HepG2 (cell line): Measurements from ENCODE around the gene RAB17. TPM values are rescaled to one million over a fixed set of nuclear protein-coding genes. Genes with fewer than 3 reads are reported as not detected.

Experiments
- ATAC-seq: fragments of 200-7000 bp; cut with Tn5 transposase; 3 replicates; pipeline ENCODE4 v1.9.1; 2020; ENCODE audit warnings: mild to moderate bottlenecking, moderate library complexity
- BruUV-seq: library from RNA; stranded (reverse); fragments of 400-500 nt; replicated peaks from 2 replicates; lab custom pipeline; 2021; lab: Mats Ljungman, UMichigan
- CTCF ChIA-PET: fragments of 300-600 bp; formaldehyde crosslinking; extraction: SDS; loops from one replicate; lab custom pipeline; 2021; ENCODE audit warnings: low total read pairs, inconsistent platforms, low intra/inter-chr PET ratio; lab: Yijun Ruan, JAX
- POLR2A ChIA-PET: fragments of 350-600 bp; sonication (Branson Sonifier 250); formaldehyde crosslinking; loops from one replicate; lab custom pipeline; 2020; ENCODE audit warnings: antibody characterized with exemption, inconsistent platforms; lab: Yijun Ruan, JAX
- DNase-seq: peaks from one replicate; pipeline ENCODE4 v3.0.0-alpha.2; 2015; ENCODE audit warnings: low spot score
- FAIRE-seq: peaks from 3 replicates; lab custom pipeline; 2011; peaks lifted over from hg19 to GRCh38; lab: Jason Lieb, UNC
- H2AFZ ChIP-seq: one replicate; pipeline ENCODE4 v1.6.1; 2011; ENCODE audit warnings: low read length, inconsistent platforms
- H3K27ac ChIP-seq: fragments of 300-600 bp; 3 replicates; pipeline ENCODE4 v1.8.0; 2011; ENCODE audit warnings: mixed run types, mild to moderate bottlenecking, mixed read lengths, low read length, inconsistent platforms; ENCODE audit not compliant: insufficient read depth; ENCODE audit errors: extremely low read length
- H3K27me3 ChIP-seq, 2 experiments: fragments of 200-600 bp in 1 of 2; 2 replicates in 1 of 2; 3 replicates in 1 of 2; pipeline versions ENCODE4 v1.6.0 to v1.8.0; 2011; ENCODE audit warnings: low read length in 2 of 2, mild to moderate bottlenecking in 2 of 2, moderate library complexity in 2 of 2, inconsistent platforms in 1 of 2; ENCODE audit not compliant: insufficient read depth in 2 of 2, control insufficient read depth in 1 of 2
- H3K36me3 ChIP-seq, 2 experiments: fragments of 200-600 bp in 1 of 2; replicated peaks in 1 of 2; 2 replicates in 1 of 2; 3 replicates in 1 of 2; pipeline versions ENCODE4 v1.5.1 to v1.8.0; 2011; ENCODE audit warnings: low read length in 2 of 2, inconsistent platforms in 1 of 2; ENCODE audit not compliant: insufficient read depth in 2 of 2, control insufficient read depth in 1 of 2
- H3K4me1 ChIP-seq: 2 replicates; pipeline ENCODE4 v1.5.1; 2012; ENCODE audit warnings: low read length, inconsistent platforms; ENCODE audit not compliant: insufficient read depth
- H3K4me2 ChIP-seq: 2 replicates; pipeline ENCODE4 v1.6.0; 2011; ENCODE audit warnings: low read depth, low read length, inconsistent platforms
- H3K4me3 ChIP-seq, 3 experiments: fragments of 200-600 bp in 1 of 3; sonication (generic), shearing (Covaris generic) in 1 of 3; replicated peaks in 1 of 3; 2 replicates each; pipeline ENCODE4 v1.5.1; 2011 to 2016; ENCODE audit warnings: low read length in 3 of 3, inconsistent platforms in 2 of 3, low read depth in 2 of 3, mild to moderate bottlenecking in 2 of 3, control low read depth in 1 of 3, mixed read lengths in 1 of 3; ENCODE audit not compliant: insufficient read depth in 1 of 3
- H3K79me2 ChIP-seq: one replicate; pipeline ENCODE4 v1.6.1; 2011; ENCODE audit warnings: low read length, inconsistent platforms; ENCODE audit not compliant: insufficient read depth
- H3K9ac ChIP-seq: 2 replicates; pipeline ENCODE4 v1.6.0; 2011; ENCODE audit warnings: mild to moderate bottlenecking, low read depth, low read length, inconsistent platforms; ENCODE audit not compliant: insufficient read depth
- H3K9me3 ChIP-seq: 2 replicates; pipeline ENCODE4 v1.5.1; 2012; ENCODE audit warnings: mild to moderate bottlenecking, low read length
- H4K20me1 ChIP-seq: 2 replicates; pipeline ENCODE4 v1.6.0; 2011; ENCODE audit warnings: inconsistent platforms, mild to moderate bottlenecking, low read length, moderate library complexity; ENCODE audit not compliant: insufficient read depth
- BRD4 ChIP-seq: sonication (generic); formaldehyde crosslinking; IDR thresholded peaks from 2 replicates; pipeline ENCODE4 v1.4.0; 2020; ENCODE audit warnings: missing genetic modification reagents
- MBD4 ChIP-seq: IDR thresholded peaks from 2 replicates; pipeline ENCODE4 v1.6.1; 2012; ENCODE audit warnings: low read length, inconsistent platforms, borderline replicate concordance
- NR2C2 ChIP-seq: sonication (generic); formaldehyde crosslinking; IDR thresholded peaks from 2 replicates; pipeline ENCODE4 v1.4.0; 2020; ENCODE audit warnings: missing genetic modification reagents, mild to moderate bottlenecking, moderate library complexity, borderline replicate concordance
- PLRG1 ChIP-seq: fragments of 450-650 bp; conservative IDR thresholded peaks from 2 replicates; pipeline ENCODE4 v1.6.1; 2016
- POLR2A ChIP-seq, 2 experiments: IDR thresholded peaks; 2 replicates each; pipeline ENCODE4 v1.6.1; 2011; ENCODE audit warnings: low read depth in 2 of 2, low read length in 2 of 2, mild to moderate bottlenecking in 1 of 2, moderate library complexity in 1 of 2; ENCODE audit not compliant: insufficient read depth in 1 of 2
- SMAD9 ChIP-seq: sonication (generic); formaldehyde crosslinking; IDR thresholded peaks from 2 replicates; pipeline ENCODE4 v1.5.1; 2020; ENCODE audit warnings: mild to moderate bottlenecking, missing genetic modification reagents
- SOX13 ChIP-seq, 3 experiments: fragments of 450-650 bp in 1 of 3; sonication (generic) in 1 of 3; formaldehyde crosslinking in 1 of 3; IDR thresholded peaks in 2 of 3; conservative IDR thresholded peaks in 1 of 3; 2 replicates each; pipeline versions ENCODE4 v1.5.0 to v1.6.1; 2016 to 2020; ENCODE audit warnings: antibody characterized with exemption in 1 of 3, mild to moderate bottlenecking in 1 of 3, missing compliant biosample characterization in 1 of 3, missing genetic modification reagents in 1 of 3, moderate library complexity in 1 of 3
- SRSF9 ChIP-seq: fragments of 200-400 bp; formaldehyde crosslinking; IDR thresholded peaks from 2 replicates; pipeline ENCODE4 v1.6.1; 2018; ENCODE audit warnings: borderline replicate concordance, mild to moderate bottlenecking, low read depth, low read length; ENCODE audit not compliant: insufficient read depth, poor library complexity, severe bottlenecking
- TCF12 ChIP-seq, 2 experiments: fragments of 450-650 bp in 1 of 2; sonication (generic) in 1 of 2; formaldehyde crosslinking in 1 of 2; IDR thresholded peaks; 2 replicates each; pipeline versions ENCODE4 v1.6.1 to v1.8.0; 2017 to 2022; ENCODE audit warnings: antibody characterized with exemption in 1 of 2, mild to moderate bottlenecking in 1 of 2, missing genetic modification reagents in 1 of 2, moderate library complexity in 1 of 2
- ZBTB3 ChIP-seq: sonication (generic); formaldehyde crosslinking; IDR thresholded peaks from 2 replicates; pipeline ENCODE4 v1.4.0; 2020; ENCODE audit warnings: low read depth, mild to moderate bottlenecking, moderate library complexity, missing genetic modification reagents, borderline replicate concordance
- ZBTB7A ChIP-seq: sonication (generic); formaldehyde crosslinking; IDR thresholded peaks from 2 replicates; pipeline ENCODE4 v1.8.0; 2022; ENCODE audit warnings: mild to moderate bottlenecking, missing genetic modification reagents
- ZNF101 ChIP-seq: sonication (generic); formaldehyde crosslinking; IDR thresholded peaks from 2 replicates; pipeline ENCODE4 v1.4.0; 2020; ENCODE audit warnings: mild to moderate bottlenecking, low read depth, missing genetic modification reagents, borderline replicate concordance
- ZNF17 ChIP-seq: sonication (generic); formaldehyde crosslinking; IDR thresholded peaks from 2 replicates; pipeline ENCODE4 v1.5.0; 2020; ENCODE audit warnings: mild to moderate bottlenecking, missing genetic modification reagents
- ZNF530 ChIP-seq: sonication (generic); formaldehyde crosslinking; IDR thresholded peaks from 2 replicates; pipeline ENCODE4 v1.5.0; 2020; ENCODE audit warnings: low read depth, mild to moderate bottlenecking, missing genetic modification reagents
- ZNF883 ChIP-seq: sonication (generic); formaldehyde crosslinking; IDR thresholded peaks from 2 replicates; pipeline ENCODE4 v1.5.1; 2020; ENCODE audit warnings: mild to moderate bottlenecking, missing genetic modification reagents; ENCODE audit errors: not compliant biosample characterization
- WGBS: methylation state at CpG from one replicate; pipeline ENCODE4 v1.1.6; 2017; ENCODE audit warnings: low lambda C conversion rate; 5-methylcytosine and 5-hydroxymethylcytosine counted together
- in situ Hi-C: cut with HindIII; loops from 2 replicates; pipeline ENCODE4 v1.10.0; 2017; ENCODE audit warnings: low pct_unique_long_range_greater_than_20kb; ENCODE audit not compliant: extremely low pct_ligation_motif_present
- intact Hi-C: fragments of 100-400 bp; cut with micrococcal nuclease; formaldehyde crosslinking; loops from one replicate; pipeline ENCODE4 v1.10.0; 2022; ENCODE audit not compliant: unreplicated experiment
- polyA plus RNA-seq, 8 experiments: library from polyadenylated mRNA; depleted of rRNA in 3 of 8; stranded (reverse) in 7 of 8; unstranded in 1 of 8; fragments of >200 nt; fragmentation: Illumina TruSeq in 4 of 8; extraction: Trizol in 4 of 8; gene quantifications; 2 replicates each; pipeline versions ENCODE4 v1.2.1 to v1.2.3, GENCODE V29; 2011 to 2016; ENCODE audit warnings: low read depth in 4 of 8, missing spikeins in 1 of 8, mixed read lengths in 1 of 8; ENCODE audit not compliant: insufficient read depth in 1 of 8
- total RNA-seq, 5 experiments: library from RNA; depleted of rRNA; stranded (reverse); fragments of >200 nt; fragmentation: Illumina TruSeq; extraction: Trizol; gene quantifications; 2 replicates each; pipeline ENCODE4 v1.2.3, GENCODE V29; 2016; ENCODE audit warnings: low read depth in 1 of 5
- TF ChIP-seq, protein P1 (sequence below): sonication (generic); formaldehyde crosslinking; IDR thresholded peaks from 2 replicates; pipeline ENCODE4 v1.5.1; 2020; ENCODE audit warnings: mild to moderate bottlenecking, moderate library complexity, missing genetic modification reagents
- TF ChIP-seq, protein P2 (sequence below): sonication (generic); formaldehyde crosslinking; IDR thresholded peaks from 2 replicates; pipeline ENCODE4 v1.8.1; 2022; ENCODE audit warnings: mild to moderate bottlenecking, missing genetic modification reagents
- TF ChIP-seq, protein P3 (sequence below): conservative IDR thresholded peaks from 2 replicates; pipeline ENCODE4 v1.6.1; 2018; ENCODE audit warnings: missing genetic modification reagents
- TF ChIP-seq, protein P4 (sequence below): sonication (generic); formaldehyde crosslinking; IDR thresholded peaks from 2 replicates; pipeline ENCODE4 v1.4.0; 2020; ENCODE audit warnings: mild to moderate bottlenecking, missing genetic modification reagents

RAB17 gene
- total and polyA plus RNA-seq, 2 of the 13 experiments (the other 11 are each of a cell fraction or from before 2014, with no cell fraction given): 68.0 to 124 TPM

DNA sequence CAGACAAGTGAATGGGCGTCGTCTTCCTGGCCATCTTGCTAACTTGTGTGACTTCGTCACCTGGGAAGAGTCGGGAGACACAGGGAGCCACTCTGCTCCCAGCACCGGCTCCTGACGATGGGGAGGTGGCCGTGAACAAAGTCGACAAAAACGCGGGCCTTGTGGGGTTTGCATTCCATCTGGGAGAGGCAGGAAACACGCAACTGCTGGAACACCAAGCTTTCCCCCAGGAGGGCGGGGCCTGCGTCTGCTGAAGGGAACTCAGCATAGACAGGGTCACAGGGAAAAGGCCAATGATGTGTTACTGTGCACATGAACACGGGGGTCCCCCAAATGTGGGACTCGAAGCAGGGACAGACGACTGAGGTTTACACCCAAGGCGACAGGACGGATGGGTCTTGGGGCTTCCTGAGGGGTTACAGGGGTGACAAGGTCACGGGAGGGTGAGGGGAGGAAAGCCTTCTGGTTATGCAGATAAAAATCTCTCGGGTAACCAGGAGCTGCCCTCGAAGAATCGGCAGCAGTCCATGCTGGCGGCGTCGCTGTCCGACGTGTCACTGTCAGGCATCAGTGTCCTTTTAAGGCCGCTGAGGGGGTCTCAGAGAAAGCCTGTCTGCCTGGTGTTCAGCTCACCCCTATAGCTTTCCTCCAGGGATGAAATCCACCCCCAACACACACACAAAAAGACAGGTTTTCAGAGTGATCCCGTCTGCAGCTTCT is 52.4 kb downstream of the RAB17 start:
- peaks cover 16% of the 10 kb centered on the region for H3K4me1 ChIP-seq
- H4K20me1 ChIP-seq: no peaks in the 10 kb centered on the region
- in situ Hi-C loops: no loop called here
- H3K4me2 ChIP-seq: no peak overlapping the region
- no peaks in the 10 kb centered on the region for H3K9me3 ChIP-seq
- FAIRE-seq (no peak), ATAC-seq (no peak), DNase-seq (no peak)
- peaks cover 9 to 66% of the 10 kb centered on the region in 2 experiments; a peak in 4 of 5 replicates for H3K27me3 ChIP-seq
- intact Hi-C loops: no loop called here
- no peak overlapping the region for H3K4me3 ChIP-seq
- POLR2A ChIA-PET: no interaction called here
- no peak overlapping the region for H3K27ac ChIP-seq
- H2AFZ ChIP-seq: no peak overlapping the region
- no peaks in the 10 kb centered on the region for H3K36me3 ChIP-seq
- CTCF ChIA-PET: no interaction called here
- no peak overlapping the region for H3K9ac ChIP-seq
- 47% methylated on average over 24 of the region's 29 CpGs for WGBS
- no TSS peak for BruUV-seq
- H3K79me2 ChIP-seq: no peaks in the 10 kb centered on the region
- TF ChIP-seq BRD4 (CRISPR knock-in tag) (no peak), TCF12 (IDR thresholded peaks at IDR 0.05) (no peak), TCF12 (CRISPR knock-in tag; IDR thresholded peaks at IDR 0.05) (no peak), ZNF883 (CRISPR knock-in tag) (no peak), ZBTB7A (CRISPR knock-in tag) (no peak), ZNF101 (CRISPR knock-in tag) (no peak), ZNF17 (CRISPR knock-in tag) (no peak), PLRG1 (no peak), SOX13 (IDR thresholded peaks at IDR 0.05) (no peak), SOX13 (CRISPR knock-in tag; conservative IDR thresholded peaks at IDR 0.05 in 1 of 2, IDR thresholded peaks at IDR 0.05 in 1 of 2) (no peak), ZBTB3 (CRISPR knock-in tag) (no peak), ZNF530 (CRISPR knock-in tag) (no peak), NR2C2 (CRISPR knock-in tag) (no peak), SRSF9 (no peak), MBD4 (no peak), SMAD9 (CRISPR knock-in tag) (no peak), POLR2A (IDR thresholded peaks at IDR 0.05; ENCODE audit: insufficient read depth in 1 of 2, low read depth in 2 of 2, low read length in 2 of 2) (no peak)
- TF ChIP-seq, protein P1, sequence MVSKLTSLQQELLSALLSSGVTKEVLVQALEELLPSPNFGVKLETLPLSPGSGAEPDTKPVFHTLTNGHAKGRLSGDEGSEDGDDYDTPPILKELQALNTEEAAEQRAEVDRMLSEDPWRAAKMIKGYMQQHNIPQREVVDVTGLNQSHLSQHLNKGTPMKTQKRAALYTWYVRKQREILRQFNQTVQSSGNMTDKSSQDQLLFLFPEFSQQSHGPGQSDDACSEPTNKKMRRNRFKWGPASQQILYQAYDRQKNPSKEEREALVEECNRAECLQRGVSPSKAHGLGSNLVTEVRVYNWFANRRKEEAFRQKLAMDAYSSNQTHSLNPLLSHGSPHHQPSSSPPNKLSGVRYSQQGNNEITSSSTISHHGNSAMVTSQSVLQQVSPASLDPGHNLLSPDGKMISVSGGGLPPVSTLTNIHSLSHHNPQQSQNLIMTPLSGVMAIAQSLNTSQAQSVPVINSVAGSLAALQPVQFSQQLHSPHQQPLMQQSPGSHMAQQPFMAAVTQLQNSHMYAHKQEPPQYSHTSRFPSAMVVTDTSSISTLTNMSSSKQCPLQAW (CRISPR knock-in tag): no peak
- TF ChIP-seq, protein P2, sequence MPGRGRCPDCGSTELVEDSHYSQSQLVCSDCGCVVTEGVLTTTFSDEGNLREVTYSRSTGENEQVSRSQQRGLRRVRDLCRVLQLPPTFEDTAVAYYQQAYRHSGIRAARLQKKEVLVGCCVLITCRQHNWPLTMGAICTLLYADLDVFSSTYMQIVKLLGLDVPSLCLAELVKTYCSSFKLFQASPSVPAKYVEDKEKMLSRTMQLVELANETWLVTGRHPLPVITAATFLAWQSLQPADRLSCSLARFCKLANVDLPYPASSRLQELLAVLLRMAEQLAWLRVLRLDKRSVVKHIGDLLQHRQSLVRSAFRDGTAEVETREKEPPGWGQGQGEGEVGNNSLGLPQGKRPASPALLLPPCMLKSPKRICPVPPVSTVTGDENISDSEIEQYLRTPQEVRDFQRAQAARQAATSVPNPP (CRISPR knock-in tag): no peak
- TF ChIP-seq, protein P3, sequence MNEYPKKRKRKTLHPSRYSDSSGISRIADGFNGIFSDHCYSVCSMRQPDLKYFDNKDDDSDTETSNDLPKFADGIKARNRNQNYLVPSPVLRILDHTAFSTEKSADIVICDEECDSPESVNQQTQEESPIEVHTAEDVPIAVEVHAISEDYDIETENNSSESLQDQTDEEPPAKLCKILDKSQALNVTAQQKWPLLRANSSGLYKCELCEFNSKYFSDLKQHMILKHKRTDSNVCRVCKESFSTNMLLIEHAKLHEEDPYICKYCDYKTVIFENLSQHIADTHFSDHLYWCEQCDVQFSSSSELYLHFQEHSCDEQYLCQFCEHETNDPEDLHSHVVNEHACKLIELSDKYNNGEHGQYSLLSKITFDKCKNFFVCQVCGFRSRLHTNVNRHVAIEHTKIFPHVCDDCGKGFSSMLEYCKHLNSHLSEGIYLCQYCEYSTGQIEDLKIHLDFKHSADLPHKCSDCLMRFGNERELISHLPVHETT (CRISPR knock-in tag): no peak
- TF ChIP-seq, protein P4, sequence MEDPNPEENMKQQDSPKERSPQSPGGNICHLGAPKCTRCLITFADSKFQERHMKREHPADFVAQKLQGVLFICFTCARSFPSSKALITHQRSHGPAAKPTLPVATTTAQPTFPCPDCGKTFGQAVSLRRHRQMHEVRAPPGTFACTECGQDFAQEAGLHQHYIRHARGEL (CRISPR knock-in tag): no peak
